ENCODE results near the gene CNFN.
A peak's percentile ranks its signal among the peaks of the same experiment; 100 is the strongest.

CNFN gene

DNA sequence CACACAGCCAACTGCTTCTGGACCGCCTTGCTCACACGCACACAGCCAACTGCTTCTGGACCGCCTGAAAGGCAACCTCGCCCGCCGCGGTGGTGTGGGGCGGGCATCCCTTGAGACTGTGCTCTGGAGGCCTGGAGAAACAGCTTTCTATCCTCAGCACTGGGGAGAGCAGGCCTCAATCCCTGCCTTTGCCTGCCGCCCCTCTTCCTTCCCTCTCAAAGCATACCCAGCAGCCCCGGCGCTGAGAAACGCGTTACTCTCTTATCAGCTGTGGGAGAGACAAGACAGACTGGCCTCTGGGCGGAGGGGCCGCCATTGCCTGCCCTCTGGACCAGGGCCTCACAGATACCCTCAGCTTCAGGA is 34.2 kb upstream of the CNFN start:
- Histone ChIP-seq H3K4me2 (peak overlapping the region; percentile 83 to 99 (median 96)), H3K9me3 (replicated peaks in 1 of 11) (0 out of 22 replicates have a peak, but pooled peaks cover 0 to 4% (median 0%) of the 10 kb centered on the region in 11 experiments), H3K9ac (peak overlapping the region in 1 of 11 experiments; percentile 83; a peak in 2 of 22 replicates), H3K4me1 (peaks cover 29 to 56% (median 46%) of the 10 kb centered on the region in 10 experiments), H3K36me3 (no peaks in the 10 kb centered on the region), H3K4me3 (peak overlapping the region in 6 of 10 experiments; percentile 67 to 80 (median 76); a peak in 8 of 20 replicates), H3K27me3 (no peaks in the 10 kb centered on the region), H3K27ac (peak overlapping the region in 4 of 11 experiments; percentile 75 to 88 (median 80); a peak in 3 of 22 replicates), H4K20me1 (peaks cover 0 to 24% (median 16%) of the 10 kb centered on the region in 11 experiments; a peak in 12 of 22 replicates)
- no peak for TF ChIP-seq Cebpa-rat (IDR thresholded peaks at IDR 0.05)

DNA sequence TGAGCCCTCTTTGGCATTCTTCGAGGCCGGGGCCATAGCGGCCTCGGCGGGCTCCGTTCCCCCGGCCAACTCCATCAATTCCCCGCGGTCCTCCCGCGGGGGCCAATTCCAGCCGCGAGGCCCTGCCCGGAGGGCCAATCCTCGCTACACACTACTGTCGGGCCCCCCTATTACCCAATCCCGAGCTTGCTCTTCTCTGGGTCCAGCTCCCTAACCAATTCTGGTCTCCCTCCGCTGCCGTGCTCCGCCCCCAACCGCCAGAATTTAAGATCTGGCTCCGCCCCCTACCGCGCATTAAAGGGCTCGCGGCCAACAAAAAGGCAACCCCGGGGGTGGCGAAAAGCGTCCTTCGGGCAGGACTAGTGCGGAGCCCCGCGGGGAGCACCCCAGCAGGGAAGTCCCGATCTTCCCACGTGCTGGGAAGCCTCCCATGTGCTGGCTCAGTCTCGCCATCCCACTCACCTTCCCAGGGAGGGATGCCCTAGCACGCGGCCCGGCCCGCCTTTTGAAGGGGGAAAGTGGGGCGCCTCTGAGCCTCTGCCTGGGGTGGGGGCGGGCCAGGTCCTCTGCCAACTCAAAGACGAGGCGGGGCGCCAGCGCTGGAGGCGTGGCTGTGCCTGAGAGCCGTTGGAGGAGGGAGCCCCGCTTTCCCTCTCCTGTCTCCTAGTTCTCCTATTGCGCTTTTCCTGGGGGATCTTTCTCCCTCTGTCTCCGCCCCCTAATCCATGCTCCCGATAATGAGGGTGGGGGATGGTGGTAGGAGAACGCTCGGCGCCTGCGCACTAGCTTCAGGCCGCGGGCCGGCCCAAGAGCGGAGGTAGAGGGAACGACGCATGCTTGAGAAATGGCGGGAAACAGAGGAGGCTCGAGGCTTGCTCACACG is 33.6 kb upstream of the CNFN start:
- Histone ChIP-seq H3K9ac (peak overlapping the region; percentile 58 to 86 (median 80); a peak in 21 of 22 replicates), H3K36me3 (peaks cover 0 to 2% (median 0%) of the 10 kb centered on the region in 11 experiments; a peak in 2 of 22 replicates), H3K4me3 (peak overlapping the region; percentile 64 to 87 (median 78)), H3K4me2 (peak overlapping the region; percentile 83 to 99 (median 96)), H3K27me3 (no peaks in the 10 kb centered on the region), H4K20me1 (peaks cover 0 to 29% (median 16%) of the 10 kb centered on the region in 11 experiments; a peak in 12 of 22 replicates), H3K27ac (peak overlapping the region in 10 of 11 experiments; percentile 20 to 88 (median 77); a peak in 18 of 22 replicates), H3K9me3 (replicated peaks in 1 of 11) (0 out of 22 replicates have a peak, but pooled peaks cover 0 to 4% (median 0%) of the 10 kb centered on the region in 11 experiments), H3K4me1 (peaks cover 29 to 59% (median 49%) of the 10 kb centered on the region in 10 experiments)
- TF ChIP-seq Cebpa-rat (IDR thresholded peaks at IDR 0.05): peak in 2 of 11 experiments; percentile 24 to 29; a peak in 1 of 22 replicates

DNA sequence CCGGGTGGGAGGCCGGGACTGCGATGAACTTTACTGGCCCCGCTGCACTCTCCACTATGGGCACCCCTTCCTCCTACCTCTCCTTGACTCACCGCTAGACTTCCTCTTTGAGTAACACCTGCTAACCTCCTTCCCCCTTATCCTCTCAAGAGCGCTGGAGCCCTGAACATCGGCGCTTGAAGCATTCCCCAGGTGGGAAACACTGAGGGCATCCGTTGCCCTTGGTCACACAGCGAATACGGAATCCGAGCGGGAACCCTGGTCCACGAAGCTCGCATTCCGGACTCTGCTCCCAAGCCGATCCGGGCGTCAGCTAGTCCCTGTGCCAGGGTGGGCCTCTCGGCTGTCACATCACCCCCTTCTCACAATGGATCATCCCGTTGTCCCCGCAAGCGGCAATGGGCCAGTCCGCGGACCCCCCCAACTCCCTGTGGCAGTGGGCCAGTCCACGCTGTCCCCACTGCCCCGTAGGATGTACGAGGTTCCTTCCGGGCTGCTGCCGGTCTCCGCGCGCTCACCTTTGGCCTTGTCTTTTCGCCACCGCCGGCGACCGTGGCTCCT is 32.9 kb upstream of the CNFN start:
- H3K27me3 ChIP-seq: no peaks in the 10 kb centered on the region
- H3K9me3 ChIP-seq (replicated peaks in 1 of 11): 0 out of 22 replicates have a peak, but pooled peaks cover 0 to 4% (median 0%) of the 10 kb centered on the region in 11 experiments
- peaks cover 29 to 59% (median 49%) of the 10 kb centered on the region in 10 experiments for H3K4me1 ChIP-seq
- H3K9ac ChIP-seq: peak overlapping the region; percentile 58 to 86 (median 80); a peak in 21 of 22 replicates
- no peak for TF ChIP-seq Cebpa-rat (IDR thresholded peaks at IDR 0.05)
- peak overlapping the region; percentile 83 to 99 (median 96) for H3K4me2 ChIP-seq
- H3K27ac ChIP-seq: peak overlapping the region in 10 of 11 experiments; percentile 20 to 88 (median 77); a peak in 18 of 22 replicates
- H4K20me1 ChIP-seq: peaks cover 0 to 29% (median 16%) of the 10 kb centered on the region in 11 experiments; a peak in 12 of 22 replicates
- H3K36me3 ChIP-seq: peaks cover 0 to 9% (median 5%) of the 10 kb centered on the region in 11 experiments; a peak in 7 of 22 replicates
- peak overlapping the region; percentile 64 to 87 (median 78) for H3K4me3 ChIP-seq

DNA sequence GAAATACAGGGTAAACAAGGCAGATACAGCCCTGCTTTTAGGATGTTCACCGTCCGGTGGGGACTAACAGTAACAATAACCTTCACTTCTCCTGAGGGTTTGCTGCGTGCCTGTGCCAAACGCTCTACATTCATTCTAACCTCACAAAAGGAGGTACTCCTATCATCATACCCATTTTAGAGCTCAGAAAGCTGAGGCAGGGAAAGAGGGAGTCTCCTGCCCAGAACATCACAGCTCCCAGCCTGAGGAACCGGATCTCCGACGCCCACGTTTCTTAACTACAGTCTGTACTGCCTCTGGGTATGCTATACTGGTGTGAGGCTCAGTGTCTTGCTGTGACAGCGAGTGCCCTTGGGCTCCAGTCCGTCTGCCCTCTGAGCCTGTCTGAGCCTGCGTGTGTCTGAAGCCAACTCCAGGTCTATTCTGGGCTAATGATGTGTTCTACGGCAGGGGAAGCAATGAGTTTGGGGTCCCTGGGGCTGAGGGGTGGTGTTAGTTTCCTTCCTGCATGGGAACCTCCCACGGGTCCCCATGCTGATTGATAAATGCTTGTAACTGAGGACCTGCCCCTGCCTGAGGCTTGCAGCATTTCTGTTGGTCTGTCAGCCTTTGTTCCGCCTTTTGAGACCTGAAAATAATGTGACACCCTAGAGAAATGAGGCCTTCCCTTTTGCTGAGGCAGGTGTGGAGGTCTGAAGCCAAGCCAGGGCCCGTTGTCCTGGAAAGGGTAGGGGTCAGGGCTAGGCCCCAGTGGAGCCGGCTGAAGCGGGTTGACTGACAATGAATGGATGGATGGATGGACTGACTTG is 32.2 kb upstream of the CNFN start:
- H3K27ac ChIP-seq: peak overlapping the region in 9 of 11 experiments; percentile 50 to 88 (median 79); a peak in 17 of 22 replicates
- no peak for TF ChIP-seq Cebpa-rat (IDR thresholded peaks at IDR 0.05)
- H3K27me3 ChIP-seq: no peaks in the 10 kb centered on the region
- peak overlapping the region; percentile 64 to 87 (median 78) for H3K4me3 ChIP-seq
- peaks cover 0 to 29% (median 16%) of the 10 kb centered on the region in 11 experiments; a peak in 12 of 22 replicates for H4K20me1 ChIP-seq
- peaks cover 0 to 15% (median 9%) of the 10 kb centered on the region in 11 experiments; a peak in 9 of 22 replicates for H3K36me3 ChIP-seq
- H3K9ac ChIP-seq: peak overlapping the region; percentile 58 to 86 (median 80); a peak in 21 of 22 replicates
- peaks cover 29 to 59% (median 49%) of the 10 kb centered on the region in 10 experiments for H3K4me1 ChIP-seq
- H3K9me3 ChIP-seq (replicated peaks in 1 of 11): 0 out of 22 replicates have a peak, but pooled peaks cover 0 to 4% (median 0%) of the 10 kb centered on the region in 11 experiments
- H3K4me2 ChIP-seq: peak overlapping the region; percentile 83 to 99 (median 96)

DNA sequence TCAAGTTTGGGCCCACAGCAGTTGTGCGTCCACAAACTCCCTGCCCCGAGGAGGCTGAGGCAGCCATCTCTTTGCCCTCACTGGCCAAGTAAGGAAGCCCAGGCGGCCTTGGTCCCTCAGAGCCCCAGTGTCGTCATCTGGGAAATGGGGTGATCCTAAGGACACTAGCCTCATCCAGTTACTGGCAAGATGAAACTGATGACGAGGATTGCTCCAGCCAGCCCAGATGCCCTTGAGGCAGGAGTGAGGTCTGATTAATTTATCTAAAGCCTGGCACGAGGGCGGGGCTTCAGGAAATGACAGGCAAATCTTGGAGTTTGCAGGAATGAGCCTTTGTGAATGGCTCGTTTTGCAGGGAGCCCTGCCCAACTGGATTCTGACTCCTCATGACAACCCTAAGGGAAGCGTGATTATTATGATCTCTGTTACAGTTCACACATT is 31.5 kb upstream of the CNFN start:
- no peak for TF ChIP-seq Cebpa-rat (IDR thresholded peaks at IDR 0.05)
- peaks cover 0 to 19% (median 9%) of the 10 kb centered on the region in 11 experiments; a peak in 9 of 22 replicates for H3K36me3 ChIP-seq
- peak overlapping the region in 5 of 11 experiments; percentile 79 to 88 (median 82); a peak in 9 of 22 replicates for H3K27ac ChIP-seq
- H3K4me2 ChIP-seq: peak overlapping the region; percentile 83 to 99 (median 96)
- peaks cover 0 to 29% (median 16%) of the 10 kb centered on the region in 11 experiments; a peak in 12 of 22 replicates for H4K20me1 ChIP-seq
- H3K27me3 ChIP-seq: no peaks in the 10 kb centered on the region
- H3K9ac ChIP-seq: peak overlapping the region in 7 of 11 experiments; percentile 78 to 86 (median 84); a peak in 12 of 22 replicates
- peaks cover 29 to 52% (median 48%) of the 10 kb centered on the region in 10 experiments for H3K4me1 ChIP-seq
- 0 out of 22 replicates have a peak, but pooled peaks cover 0 to 4% (median 0%) of the 10 kb centered on the region in 11 experiments for H3K9me3 ChIP-seq (replicated peaks in 1 of 11)
- H3K4me3 ChIP-seq: peak overlapping the region in 3 of 10 experiments; percentile 74 to 85 (median 78); a peak in 4 of 20 replicates

DNA sequence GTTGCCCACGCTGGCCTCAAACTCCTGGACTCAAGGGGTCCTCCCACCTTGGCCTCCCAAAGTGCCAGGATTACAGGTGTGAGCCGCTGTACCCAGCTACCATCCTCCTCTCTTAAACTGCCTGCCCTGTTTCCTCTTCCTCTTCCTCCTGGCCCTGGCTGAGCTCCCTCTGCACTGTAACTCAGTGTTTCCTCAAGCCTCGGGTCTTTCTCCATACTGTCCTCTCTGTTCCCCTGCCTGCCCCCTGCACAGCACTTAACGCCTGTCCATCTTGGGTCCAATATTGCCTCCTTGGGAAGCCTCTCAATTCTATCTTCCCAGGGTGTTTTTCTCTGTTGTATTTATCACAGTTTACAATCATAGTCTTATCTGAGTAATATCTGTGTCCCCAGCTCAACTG is 31.0 kb upstream of the CNFN start:
- peaks cover 0 to 29% (median 16%) of the 10 kb centered on the region in 11 experiments; a peak in 12 of 22 replicates for H4K20me1 ChIP-seq
- H3K4me3 ChIP-seq: no peak overlapping the region
- H3K9me3 ChIP-seq (replicated peaks in 1 of 11): 0 out of 22 replicates have a peak, but pooled peaks cover 0 to 4% (median 0%) of the 10 kb centered on the region in 11 experiments
- H3K27ac ChIP-seq: peak overlapping the region in 5 of 11 experiments; percentile 11 to 88 (median 82); a peak in 7 of 22 replicates
- peak overlapping the region in 6 of 11 experiments; percentile 19 to 86 (median 84); a peak in 10 of 22 replicates for H3K9ac ChIP-seq
- peaks cover 0 to 19% (median 9%) of the 10 kb centered on the region in 11 experiments; a peak in 9 of 22 replicates for H3K36me3 ChIP-seq
- TF ChIP-seq Cebpa-rat (IDR thresholded peaks at IDR 0.05): no peak
- peak overlapping the region; percentile 83 to 99 (median 96) for H3K4me2 ChIP-seq
- peaks cover 29 to 50% (median 48%) of the 10 kb centered on the region in 10 experiments for H3K4me1 ChIP-seq
- H3K27me3 ChIP-seq: no peaks in the 10 kb centered on the region

DNA sequence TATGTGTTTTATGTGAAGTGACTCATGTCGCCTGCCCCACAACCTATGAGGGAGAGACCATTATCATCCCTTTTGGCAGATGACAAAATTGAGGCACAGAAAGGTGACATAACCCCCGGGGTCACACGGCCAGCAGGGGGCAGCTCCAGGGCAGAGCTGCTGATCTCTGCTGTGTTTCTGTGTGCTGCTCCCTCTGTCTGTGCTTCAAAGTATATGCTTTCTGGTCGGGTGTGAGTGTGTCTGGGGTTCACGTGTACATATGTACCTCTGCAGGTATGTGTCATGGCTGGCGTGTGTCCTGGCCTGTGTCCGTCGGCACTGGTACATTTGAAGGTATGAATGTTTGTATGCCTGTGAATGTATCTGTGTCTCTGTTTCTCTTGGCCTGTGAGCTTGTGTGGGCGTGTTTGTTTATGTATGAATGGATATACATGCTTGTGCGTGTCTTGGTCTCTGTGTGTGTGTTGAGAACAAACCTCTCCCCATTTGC is 30.0 kb upstream of the CNFN start:
- Histone ChIP-seq H3K4me2 (peak overlapping the region in 2 of 11 experiments; percentile 91 to 96; a peak in 3 of 22 replicates), H3K4me1 (peaks cover 29 to 50% (median 48%) of the 10 kb centered on the region in 10 experiments), H3K4me3 (no peak overlapping the region), H3K27ac (no peak overlapping the region), H3K9ac (no peak overlapping the region; a peak in 1 of 22 replicates), H3K9me3 (replicated peaks in 1 of 11) (0 out of 22 replicates have a peak, but pooled peaks cover 0 to 4% (median 0%) of the 10 kb centered on the region in 11 experiments), H3K36me3 (peaks cover 0 to 29% (median 9%) of the 10 kb centered on the region in 11 experiments; a peak in 9 of 22 replicates), H3K27me3 (no peaks in the 10 kb centered on the region), H4K20me1 (peaks cover 0 to 31% (median 16%) of the 10 kb centered on the region in 11 experiments; a peak in 12 of 22 replicates)
- no peak for TF ChIP-seq Cebpa-rat (IDR thresholded peaks at IDR 0.05)
